Measurements from ENCODE around the gene SERPINA7. TPM values are rescaled to one million over a fixed set of nuclear protein-coding genes. Genes with fewer than 3 reads are reported as not detected.

Gene SERPINA7, protein sequence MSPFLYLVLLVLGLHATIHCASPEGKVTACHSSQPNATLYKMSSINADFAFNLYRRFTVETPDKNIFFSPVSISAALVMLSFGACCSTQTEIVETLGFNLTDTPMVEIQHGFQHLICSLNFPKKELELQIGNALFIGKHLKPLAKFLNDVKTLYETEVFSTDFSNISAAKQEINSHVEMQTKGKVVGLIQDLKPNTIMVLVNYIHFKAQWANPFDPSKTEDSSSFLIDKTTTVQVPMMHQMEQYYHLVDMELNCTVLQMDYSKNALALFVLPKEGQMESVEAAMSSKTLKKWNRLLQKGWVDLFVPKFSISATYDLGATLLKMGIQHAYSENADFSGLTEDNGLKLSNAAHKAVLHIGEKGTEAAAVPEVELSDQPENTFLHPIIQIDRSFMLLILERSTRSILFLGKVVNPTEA
- total RNA-seq = not detected in 2 replicates

DNA sequence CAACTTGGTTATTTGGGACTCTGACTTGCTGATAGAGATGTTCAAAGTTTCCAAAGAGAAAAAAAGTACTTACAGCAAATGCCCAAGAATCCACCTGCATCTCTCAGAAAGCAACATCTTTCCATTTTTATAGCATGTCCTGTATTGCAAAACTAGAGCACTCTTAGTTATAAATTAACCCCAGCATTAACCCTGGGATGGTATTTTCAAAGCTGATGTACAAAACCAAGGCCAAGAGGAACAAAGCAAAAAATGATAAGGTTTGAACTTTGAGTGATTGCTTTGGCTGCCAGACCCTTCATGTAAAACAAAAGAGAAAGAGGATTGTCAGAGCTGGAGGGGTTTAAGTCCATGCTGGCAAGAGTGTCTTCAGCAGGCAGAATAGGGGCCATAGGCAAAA lies at the start of gene SERPINA7:
SERPINA7 (minus strand) TSS at position 103 of the 400 bp plus-strand sequence. CDS start 1,669 bp downstream, outside the sequence.

Other genes with a start within 250 kb of the SERPINA7 start
- gene NRK, start 216.2 kb downstream of the SERPINA7 start, total RNA-seq = 9.9 and 17.1 TPM in 2 replicates
- gene PWWP3B, start 129.6 kb upstream of the SERPINA7 start, total RNA-seq = 0.33 and 1.0 TPM in 2 replicates